Measurements from ENCODE around the gene ANTXRL. TPM values are rescaled to one million over a fixed set of nuclear protein-coding genes. Genes with fewer than 3 reads are reported as not detected.
"Not testable (repeated sequence)": the region's sequence is repeated elsewhere in the genome, so short reads cannot be mapped to it uniquely, and the experiment has no call there.

Gene ANTXRL
- total and polyA plus RNA-seq, 2 experiments from 2014 or later, result not detected

GRCh38 chr10:46377022-46377421 lies 90.2 kb downstream of the ANTXRL start:
- H3F3A ChIP-seq (replicated peaks; ENCODE audit: low read depth); H3K27me3 ChIP-seq (ENCODE audit: insufficient read depth); H3K36me3 Mint-ChIP-seq (ENCODE audit: low read depth); H3K27ac ChIP-seq (ENCODE audit: low read depth); H4K20me1 ChIP-seq (replicated peaks; ENCODE audit: insufficient read depth); H3K4me1 ChIP-seq (ENCODE audit: insufficient read depth); H3K4me2 ChIP-seq; H3K27ac Mint-ChIP-seq; H3K36me3 ChIP-seq (ENCODE audit: insufficient read depth); H3K79me2 ChIP-seq (replicated peaks; ENCODE audit: insufficient read depth); DNase-seq (ENCODE audit: low spot score); H3K9me2 ChIP-seq (ENCODE audit: insufficient read depth); H2AFZ ChIP-seq; H3K27me3 Mint-ChIP-seq (ENCODE audit: insufficient read depth, low read depth, poor library complexity); ATAC-seq; H3K4me3 Mint-ChIP-seq; H3K9me3 Mint-ChIP-seq; H3K4me3 ChIP-seq; H3K4me1 Mint-ChIP-seq: not testable (repeated sequence)

- H4K20me1 ChIP-seq (replicated peaks; ENCODE audit: insufficient read depth); H3K79me2 ChIP-seq (replicated peaks; ENCODE audit: insufficient read depth); H3K4me2 ChIP-seq; H3K36me3 ChIP-seq (ENCODE audit: insufficient read depth); H3K27me3 ChIP-seq (ENCODE audit: insufficient read depth); H2AFZ ChIP-seq; H3K4me1 ChIP-seq (ENCODE audit: insufficient read depth); H3F3A ChIP-seq (replicated peaks; ENCODE audit: low read depth); H3K27me3 Mint-ChIP-seq (ENCODE audit: insufficient read depth, low read depth, poor library complexity); DNase-seq (ENCODE audit: low spot score); H3K4me3 ChIP-seq; H3K9me2 ChIP-seq (ENCODE audit: insufficient read depth); H3K4me3 Mint-ChIP-seq; H3K36me3 Mint-ChIP-seq (ENCODE audit: low read depth); H3K27ac Mint-ChIP-seq; ATAC-seq; H3K9me3 Mint-ChIP-seq; H3K4me1 Mint-ChIP-seq; H3K27ac ChIP-seq (ENCODE audit: low read depth): not testable (repeated sequence)
These were observed 90.9 kb downstream of the ANTXRL start for GRCh38 chr10:46377651-46378050.

DNA sequence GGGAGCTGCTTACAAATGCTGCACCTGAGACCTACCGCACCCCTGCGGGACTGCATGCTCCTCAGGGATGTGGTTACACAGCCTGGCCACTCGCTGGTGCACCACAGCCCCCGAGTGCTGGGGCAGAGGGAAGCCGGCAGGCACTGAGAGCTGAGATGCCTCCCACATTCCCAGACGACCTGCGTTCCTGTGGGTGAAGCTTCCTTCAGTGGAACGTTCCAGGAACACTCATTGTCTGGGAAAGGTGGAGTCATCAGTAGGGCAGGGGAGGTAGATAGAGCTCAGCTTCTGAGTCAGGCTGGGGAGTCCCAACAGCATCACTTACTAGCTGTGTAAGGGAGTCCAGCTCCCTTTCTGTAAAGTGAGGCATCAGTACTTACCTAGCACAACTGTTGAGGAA lies 91.3 kb downstream of the ANTXRL start:
- H4K20me1 ChIP-seq (replicated peaks; ENCODE audit: insufficient read depth); H3K36me3 Mint-ChIP-seq (ENCODE audit: low read depth); DNase-seq (ENCODE audit: low spot score); H3K4me2 ChIP-seq; H2AFZ ChIP-seq; H3F3A ChIP-seq (replicated peaks; ENCODE audit: low read depth); H3K4me1 Mint-ChIP-seq; H3K4me3 Mint-ChIP-seq; H3K27me3 ChIP-seq (ENCODE audit: insufficient read depth); H3K79me2 ChIP-seq (replicated peaks; ENCODE audit: insufficient read depth); H3K4me3 ChIP-seq; H3K27ac ChIP-seq (ENCODE audit: low read depth); H3K36me3 ChIP-seq (ENCODE audit: insufficient read depth); H3K27ac Mint-ChIP-seq; H3K4me1 ChIP-seq (ENCODE audit: insufficient read depth); H3K9me2 ChIP-seq (ENCODE audit: insufficient read depth); H3K27me3 Mint-ChIP-seq (ENCODE audit: insufficient read depth, low read depth, poor library complexity); H3K9me3 Mint-ChIP-seq: not testable (repeated sequence)
- peak; percentile 66 for ATAC-seq

- not testable (repeated sequence) for H3K4me3 Mint-ChIP-seq; H3K4me1 ChIP-seq (ENCODE audit: insufficient read depth); H3K27me3 Mint-ChIP-seq (ENCODE audit: insufficient read depth, low read depth, poor library complexity); H3K4me1 Mint-ChIP-seq; H3K27me3 ChIP-seq (ENCODE audit: insufficient read depth); H3K4me3 ChIP-seq; H3K4me2 ChIP-seq; H3K27ac ChIP-seq (ENCODE audit: low read depth); H3F3A ChIP-seq (replicated peaks; ENCODE audit: low read depth); DNase-seq (ENCODE audit: low spot score); H3K9me3 Mint-ChIP-seq; H3K27ac Mint-ChIP-seq; H3K79me2 ChIP-seq (replicated peaks; ENCODE audit: insufficient read depth); H3K9me2 ChIP-seq (ENCODE audit: insufficient read depth); H4K20me1 ChIP-seq (replicated peaks; ENCODE audit: insufficient read depth); H3K36me3 Mint-ChIP-seq (ENCODE audit: low read depth); H3K36me3 ChIP-seq (ENCODE audit: insufficient read depth); H2AFZ ChIP-seq
- ATAC-seq, result peak; percentile 50
These were observed 92.5 kb downstream of the ANTXRL start for GRCh38 chr10:46379233-46379848.

Other genes starting within 250 kb of the ANTXRL start
- not detected in 2 replicates for gene MSMB, start 240.7 kb upstream of the ANTXRL start, total RNA-seq (2014; rRNA removed; shearing (Covaris generic))
- not detected in 2 replicates for gene MSMB, start 240.7 kb upstream of the ANTXRL start, polyA plus RNA-seq (2016; fragmentation: Nextera tagmentation; extraction: Ambion mirVana)
- gene ANXA8L1, start 88.8 kb downstream of the ANTXRL start, total RNA-seq (2014; rRNA removed; shearing (Covaris generic)), result not detected in 2 replicates
- gene ANXA8L1, start 88.8 kb downstream of the ANTXRL start, polyA plus RNA-seq (2016; fragmentation: Nextera tagmentation; extraction: Ambion mirVana), result not detected in 2 replicates
- not detected in 2 replicates for gene NPY4R, start 179.0 kb downstream of the ANTXRL start, total RNA-seq (2014; rRNA removed; shearing (Covaris generic))
- not detected in 2 replicates for gene NPY4R, start 179.0 kb downstream of the ANTXRL start, polyA plus RNA-seq (2016; fragmentation: Nextera tagmentation; extraction: Ambion mirVana)

Data from GM23338 (cell line).